ENCODE data around the gene FNIP2.
A peak's percentile ranks its signal among the peaks of the same experiment; 100 is the strongest.

Gene FNIP2

GRCh38 chr4:158903472-158904043 lies 134.7 kb downstream of the FNIP2 start:
- no peak for TF ChIP-seq CTCF (IDR thresholded peaks at IDR 0.05; ENCODE audit: insufficient read depth, low read depth, low read length, missing control alignments)
- DNase-seq (ENCODE audit: low read depth): no peak

GRCh38 chr4:158904815-158905214 lies 136.0 kb downstream of the FNIP2 start:
- H3K4me3 ChIP-seq (ENCODE audit: low read depth, low read length): no peak overlapping the region
- TF ChIP-seq CTCF (IDR thresholded peaks at IDR 0.05; ENCODE audit: insufficient read depth, low read depth, low read length, missing control alignments): no peak
- DNase-seq (ENCODE audit: low read depth): no peak

More at GRCh38 chr4:158903472-158904043, 134.7 kb downstream of the FNIP2 start:
- H3K4me3 ChIP-seq (ENCODE audit: low read depth, low read length): no peak overlapping the region

GRCh38 chr4:158906073-158906472 lies 137.2 kb downstream of the FNIP2 start:
- peak; percentile 55 for DNase-seq (ENCODE audit: low read depth)
- TF ChIP-seq CTCF (IDR thresholded peaks at IDR 0.05; ENCODE audit: insufficient read depth, low read depth, low read length, missing control alignments): no peak
- H3K4me3 ChIP-seq (ENCODE audit: low read depth, low read length): no peak overlapping the region

- no peak for DNase-seq (ENCODE audit: low read depth)
- TF ChIP-seq CTCF (IDR thresholded peaks at IDR 0.05; ENCODE audit: insufficient read depth, low read depth, low read length, missing control alignments): no peak
- H3K4me3 ChIP-seq (ENCODE audit: low read depth, low read length): no peak overlapping the region
These were observed 143.6 kb downstream of the FNIP2 start for GRCh38 chr4:158912390-158912789.

GRCh38 chr4:158912806-158913205 lies 144.0 kb downstream of the FNIP2 start:
- DNase-seq (ENCODE audit: low read depth): no peak
- H3K4me3 ChIP-seq (ENCODE audit: low read depth, low read length): no peak overlapping the region
- TF ChIP-seq CTCF (IDR thresholded peaks at IDR 0.05; ENCODE audit: insufficient read depth, low read depth, low read length, missing control alignments): no peak

GRCh38 chr4:158913766-158914165 lies 144.9 kb downstream of the FNIP2 start:
- no peak for TF ChIP-seq CTCF (IDR thresholded peaks at IDR 0.05; ENCODE audit: insufficient read depth, low read depth, low read length, missing control alignments)
- no peak for DNase-seq (ENCODE audit: low read depth)
- no peak overlapping the region for H3K4me3 ChIP-seq (ENCODE audit: low read depth, low read length)

- DNase-seq (ENCODE audit: low read depth): no peak
These were observed 145.4 kb downstream of the FNIP2 start for GRCh38 chr4:158914218-158914617.

More at GRCh38 chr4:158914218-158914617, 145.4 kb downstream of the FNIP2 start:
- no peak for TF ChIP-seq CTCF (IDR thresholded peaks at IDR 0.05; ENCODE audit: insufficient read depth, low read depth, low read length, missing control alignments)
- H3K4me3 ChIP-seq (ENCODE audit: low read depth, low read length): no peak overlapping the region
